IMR-90 (cell line): ENCODE results near the gene PRRC1. TPM values are rescaled to one million over a fixed set of nuclear protein-coding genes. Genes with fewer than 3 reads are reported as not detected.
A peak's percentile ranks its signal among the peaks of the same experiment; 100 is the strongest.

ENCODE experiments used
- ATAC-seq: fragments of 200-7000 bp; cut with Tn5 transposase; 2 replicates; pipeline ENCODE4 v1.9.1; 2020; ENCODE audit warnings: low read depth, mild to moderate bottlenecking, moderate library complexity
- BruUV-seq: library from RNA; stranded (reverse); fragments of 400-500 nt; replicated peaks from 2 replicates; lab custom pipeline; 2021; lab: Mats Ljungman, UMichigan
- CTCF ChIA-PET: fragments of 300-600 bp; formaldehyde crosslinking; extraction: SDS; loops from one replicate; lab custom pipeline; 2021; ENCODE audit warnings: antibody characterized with exemption; lab: Yijun Ruan, JAX
- POLR2A ChIA-PET: fragments of 300-600 bp; sonication (Branson Sonifier 250); formaldehyde crosslinking; loops from one replicate; lab custom pipeline; 2022; ENCODE audit warnings: antibody characterized with exemption; ENCODE audit not compliant: unreplicated experiment; lab: Charles Lee
- DNase-seq: peaks from one replicate; pipeline ENCODE4 v3.0.0; 2013
- H2AFZ ChIP-seq: replicated peaks from 2 replicates; pipeline ENCODE3; 2013; ENCODE audit warnings: low read length, mild to moderate bottlenecking; ENCODE audit not compliant: poor library complexity
- H2AK5ac ChIP-seq: 2 replicates; pipeline ENCODE4 v1.6.1; 2013; ENCODE audit warnings: low read depth, low read length, inconsistent platforms
- H2AK9ac ChIP-seq: replicated peaks from 2 replicates; pipeline ENCODE3; 2013; ENCODE audit warnings: mild to moderate bottlenecking, low read depth, low read length, moderate library complexity; ENCODE audit not compliant: poor library complexity
- H2BK120ac ChIP-seq: 2 replicates; pipeline ENCODE4 v1.6.1; 2013; ENCODE audit warnings: low read depth, low read length, inconsistent platforms
- H2BK15ac ChIP-seq: 3 replicates; pipeline ENCODE4 v1.6.1; 2013; ENCODE audit warnings: low read depth, low read length, inconsistent platforms
- H2BK20ac ChIP-seq: 2 replicates; pipeline ENCODE4 v1.6.1; 2013; ENCODE audit warnings: low read depth, mild to moderate bottlenecking, inconsistent platforms, low read length, moderate library complexity
- H2BK5ac ChIP-seq: 2 replicates; pipeline ENCODE4 v1.6.1; 2013; ENCODE audit warnings: mild to moderate bottlenecking, low read depth, low read length, inconsistent platforms; ENCODE audit not compliant: poor library complexity, severe bottlenecking
- H3K14ac ChIP-seq: replicated peaks from 2 replicates; pipeline ENCODE4 v1.6.1; 2013; ENCODE audit warnings: low read depth, low read length, inconsistent platforms
- H3K18ac ChIP-seq: 2 replicates; pipeline ENCODE4 v1.6.1; 2013; ENCODE audit warnings: low read depth, low read length, control low read depth
- H3K23ac ChIP-seq: 2 replicates; pipeline ENCODE4 v1.6.1; 2013; ENCODE audit warnings: low read depth, low read length, inconsistent platforms
- H3K27ac ChIP-seq: 2 replicates; pipeline ENCODE4 v1.5.1; 2013; ENCODE audit warnings: mild to moderate bottlenecking, control low read depth, low read length; ENCODE audit not compliant: insufficient read depth
- H3K27me3 ChIP-seq: 2 replicates; pipeline ENCODE4 v1.6.1; 2013; ENCODE audit warnings: low read length; ENCODE audit not compliant: control insufficient read depth, insufficient read depth
- H3K36me3 ChIP-seq: 2 replicates; pipeline ENCODE4 v1.6.1; 2013; ENCODE audit warnings: low read length, mixed read lengths; ENCODE audit not compliant: control insufficient read depth, insufficient read depth
- H3K4ac ChIP-seq: 2 replicates; pipeline ENCODE4 v1.6.1; 2013; ENCODE audit warnings: low read depth, low read length, inconsistent platforms
- H3K4me1 ChIP-seq: 2 replicates; pipeline ENCODE4 v1.6.1; 2013; ENCODE audit warnings: low read length, mixed read lengths; ENCODE audit not compliant: control insufficient read depth, insufficient read depth
- H3K4me2 ChIP-seq: 2 replicates; pipeline ENCODE4 v1.6.1; 2013; ENCODE audit warnings: low read depth, mild to moderate bottlenecking, control low read depth, low read length, moderate library complexity
- H3K4me3 ChIP-seq: 2 replicates; pipeline ENCODE4 v1.5.1; 2013; ENCODE audit warnings: low read depth, mild to moderate bottlenecking, control low read depth, low read length, moderate library complexity; ENCODE audit not compliant: insufficient read depth
- H3K56ac ChIP-seq: 2 replicates; pipeline ENCODE4 v1.6.1; 2013; ENCODE audit warnings: low read length, inconsistent platforms; ENCODE audit not compliant: insufficient read depth; ENCODE audit errors: extremely low read depth
- H3K79me1 ChIP-seq, 2 experiments: 2 replicates each; pipeline ENCODE4 v1.6.1; 2013; ENCODE audit warnings: low read length in 2 of 2, inconsistent platforms in 1 of 2, low read depth in 1 of 2
- H3K9ac ChIP-seq: 2 replicates; pipeline ENCODE4 v1.6.1; 2013; ENCODE audit warnings: low read depth, low read length, control low read depth
- H3K9me1 ChIP-seq: 2 replicates; pipeline ENCODE4 v1.6.1; 2013; ENCODE audit warnings: low read length, inconsistent platforms; ENCODE audit not compliant: insufficient read depth
- H3K9me3 ChIP-seq: 2 replicates; pipeline ENCODE4 v1.6.1; 2013; ENCODE audit warnings: low read length; ENCODE audit not compliant: control insufficient read depth, insufficient read depth
- H4K20me1 ChIP-seq: 2 replicates; pipeline ENCODE4 v1.6.1; 2013; ENCODE audit warnings: low read length, inconsistent platforms; ENCODE audit not compliant: insufficient read depth
- H4K5ac ChIP-seq: 2 replicates; pipeline ENCODE4 v1.6.1; 2013; ENCODE audit warnings: mild to moderate bottlenecking, low read depth, low read length, control low read depth
- H4K8ac ChIP-seq, 2 experiments: 2 replicates each; pipeline ENCODE4 v1.6.1; 2013; ENCODE audit warnings: low read depth in 2 of 2, low read length in 2 of 2, control low read depth in 1 of 2, inconsistent platforms in 1 of 2
- H4K91ac ChIP-seq: 2 replicates; pipeline ENCODE4 v1.6.1; 2013; ENCODE audit warnings: low read depth, low read length, inconsistent platforms; ENCODE audit not compliant: insufficient read depth
- CEBPB ChIP-seq: IDR thresholded peaks from 2 replicates; pipeline ENCODE4 v1.6.1; 2012; ENCODE audit warnings: low read depth, low read length, improper control_type of control experiment
- WGBS, 2 experiments: methylation state at CpG; one replicate each; pipeline versions ENCODE4 v1.1.5 to v1.1.7; 2013; ENCODE audit warnings: missing lambda C conversion rate in 2 of 2; ENCODE audit not compliant: insufficient read length in 1 of 2; ENCODE audit errors: extremely low coverage in 2 of 2; 5-methylcytosine and 5-hydroxymethylcytosine counted together
- dilution Hi-C: fragments of 300-500 bp; cut with HindIII; formaldehyde crosslinking; loops from one replicate; pipeline ENCODE4 v1.14.3; 2018; ENCODE audit warnings: low sequenced_read_pairs; ENCODE audit not compliant: unreplicated experiment
- in situ Hi-C: fragments of 300-500 bp; cut with MboI; formaldehyde crosslinking; loops from 3 replicates; pipeline ENCODE4 v1.14.3; 2019; ENCODE audit warnings: low sequenced_read_pairs, inconsistent platforms, mixed read lengths
- intact Hi-C: fragments of 100-400 bp; cut with micrococcal nuclease; formaldehyde crosslinking; loops from 2 replicates; pipeline ENCODE4 v1.10.0; 2022
- polyA plus RNA-seq, 3 experiments: library from polyadenylated mRNA; depleted of rRNA; stranded (reverse); fragments of >200 nt; gene quantifications; 2 replicates each; pipeline ENCODE4 v1.2.3, GENCODE V29; 2012; ENCODE audit warnings: low replicate concordance in 1 of 3
- total RNA-seq: library from RNA; depleted of rRNA; stranded (reverse); fragments of >200 nt; gene quantifications from 2 replicates; pipeline ENCODE4 v1.2.3, GENCODE V29; 2012
- TF ChIP-seq, protein P1 (sequence below): conservative IDR thresholded peaks from 2 replicates; pipeline ENCODE4 v1.5.1; 2012; ENCODE audit warnings: mild to moderate bottlenecking, low read depth, low read length, improper control_type of control experiment

Gene PRRC1
- total and polyA plus RNA-seq, 2 of the 4 experiments (the other 2 are of a cell fraction), result 46.8 to 63.1 TPM

DNA sequence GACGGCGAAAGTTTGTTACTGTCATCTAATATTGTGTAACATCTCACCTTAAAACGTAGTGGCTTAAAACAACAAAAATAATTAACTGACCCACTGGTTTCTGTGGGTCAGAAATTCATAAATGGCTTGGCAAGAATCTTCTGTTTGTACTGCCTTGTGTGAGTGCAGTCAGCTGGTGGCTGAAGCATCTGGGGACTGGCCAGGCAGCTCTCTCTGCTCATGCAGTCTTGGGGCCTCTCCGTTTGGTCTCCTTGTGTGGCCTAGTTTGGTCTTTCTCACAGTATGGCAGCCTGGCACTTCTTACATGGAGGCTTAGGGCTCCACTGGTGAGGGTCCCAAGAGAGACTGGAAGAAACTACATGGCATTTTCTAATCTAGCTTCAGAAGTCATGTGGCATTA, 82.4 kb downstream of the PRRC1 start:
- TF ChIP-seq, protein P1, sequence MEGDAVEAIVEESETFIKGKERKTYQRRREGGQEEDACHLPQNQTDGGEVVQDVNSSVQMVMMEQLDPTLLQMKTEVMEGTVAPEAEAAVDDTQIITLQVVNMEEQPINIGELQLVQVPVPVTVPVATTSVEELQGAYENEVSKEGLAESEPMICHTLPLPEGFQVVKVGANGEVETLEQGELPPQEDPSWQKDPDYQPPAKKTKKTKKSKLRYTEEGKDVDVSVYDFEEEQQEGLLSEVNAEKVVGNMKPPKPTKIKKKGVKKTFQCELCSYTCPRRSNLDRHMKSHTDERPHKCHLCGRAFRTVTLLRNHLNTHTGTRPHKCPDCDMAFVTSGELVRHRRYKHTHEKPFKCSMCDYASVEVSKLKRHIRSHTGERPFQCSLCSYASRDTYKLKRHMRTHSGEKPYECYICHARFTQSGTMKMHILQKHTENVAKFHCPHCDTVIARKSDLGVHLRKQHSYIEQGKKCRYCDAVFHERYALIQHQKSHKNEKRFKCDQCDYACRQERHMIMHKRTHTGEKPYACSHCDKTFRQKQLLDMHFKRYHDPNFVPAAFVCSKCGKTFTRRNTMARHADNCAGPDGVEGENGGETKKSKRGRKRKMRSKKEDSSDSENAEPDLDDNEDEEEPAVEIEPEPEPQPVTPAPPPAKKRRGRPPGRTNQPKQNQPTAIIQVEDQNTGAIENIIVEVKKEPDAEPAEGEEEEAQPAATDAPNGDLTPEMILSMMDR, result no peak
- peak; percentile 21; the same call in 1 of the 2 replicates for TF ChIP-seq CEBPB
- no peaks in the 10 kb centered on the region for H3K36me3 ChIP-seq
- ATAC-seq, result no peak

More for the DNA sequence above, 82.4 kb downstream of the PRRC1 start:
- no peak for DNase-seq
- H4K5ac ChIP-seq, result no peak overlapping the region
- H2BK5ac ChIP-seq, result no peak overlapping the region
- no TSS peak for BruUV-seq
- no peak overlapping the region for H3K23ac ChIP-seq
- ChIA-PET CTCF (no interaction called here), POLR2A (no interaction called here)
- intact Hi-C loops (no loop called here), in situ Hi-C loops (loop anchor here (25.0 kb wide), 1 partner anchor 1237 kb away; no protein-coding TSS in a partner anchor), dilution Hi-C loops (no loop called here)
- no peak overlapping the region for H2BK120ac ChIP-seq
- H3K27me3 ChIP-seq, result peaks cover 21% of the 10 kb centered on the region
- H2BK15ac ChIP-seq, result no peak overlapping the region
- H4K8ac ChIP-seq, result no peak overlapping the region
- no peak overlapping the region for H3K9ac ChIP-seq
- H4K91ac ChIP-seq, result no peak overlapping the region
- no peaks in the 10 kb centered on the region for H3K9me1 ChIP-seq
- no peak overlapping the region for H3K4me3 ChIP-seq
- H3K56ac ChIP-seq, result no peak overlapping the region
- no CpG with 5 or more reads among the region's 4 CpGs for WGBS, 2 experiments
- H2AK9ac ChIP-seq, result no peak overlapping the region
- H2BK20ac ChIP-seq, result no peak overlapping the region
- H2AK5ac ChIP-seq, result no peak overlapping the region
- no peaks in the 10 kb centered on the region for H3K4me1 ChIP-seq
- no peaks in the 10 kb centered on the region for H4K20me1 ChIP-seq
- H3K79me1 ChIP-seq, result no peaks in the 10 kb centered on the region
- no peak overlapping the region for H3K14ac ChIP-seq
- no peak overlapping the region for H3K4ac ChIP-seq
- no peak overlapping the region for H3K27ac ChIP-seq
- no peaks in the 10 kb centered on the region for H3K9me3 ChIP-seq
- H3K18ac ChIP-seq, result no peak overlapping the region
- no peak overlapping the region for H2AFZ ChIP-seq
- H3K4me2 ChIP-seq, result no peak overlapping the region
